Endothelial cell (in vitro differentiated cells): ENCODE data around the gene UGT1A5. TPM values are rescaled to one million over a fixed set of nuclear protein-coding genes. Genes with fewer than 3 reads are reported as not detected.
"Not testable (repeated sequence)": the region's sequence is repeated elsewhere in the genome, so short reads cannot be mapped to it uniquely, and the experiment has no call there.

Source experiments
- DNase-seq: peaks from one replicate; pipeline ENCODE4 v3.0.0; 2021; ENCODE audit warnings: low spot score
- H3K27ac Mint-ChIP-seq: one replicate; pipeline ENCODE4 v1.8.0; 2021; ENCODE audit warnings: mixed read lengths, inconsistent platforms; ENCODE audit not compliant: unreplicated experiment
- H3K27me3 Mint-ChIP-seq: one replicate; pipeline ENCODE4 v1.8.0; 2021; ENCODE audit warnings: mild to moderate bottlenecking, moderate library complexity, mixed read lengths, inconsistent platforms; ENCODE audit not compliant: unreplicated experiment
- H3K36me3 Mint-ChIP-seq: one replicate; pipeline ENCODE4 v1.8.0; 2021; ENCODE audit warnings: mild to moderate bottlenecking, low read depth, mixed read lengths, inconsistent platforms; ENCODE audit not compliant: unreplicated experiment
- H3K4me1 Mint-ChIP-seq: one replicate; pipeline ENCODE4 v1.8.0; 2021; ENCODE audit warnings: mild to moderate bottlenecking, mixed read lengths, inconsistent platforms; ENCODE audit not compliant: unreplicated experiment
- H3K4me3 Mint-ChIP-seq: one replicate; pipeline ENCODE4 v1.8.0; 2021; ENCODE audit warnings: mild to moderate bottlenecking, mixed read lengths, inconsistent platforms; ENCODE audit not compliant: unreplicated experiment
- H3K9me3 Mint-ChIP-seq: one replicate; pipeline ENCODE4 v1.8.0; 2021; ENCODE audit warnings: mixed read lengths, inconsistent platforms; ENCODE audit not compliant: unreplicated experiment
- total RNA-seq: library from RNA; stranded (reverse); fragmentation: NEBNext Ultra II Directional; extraction: Animal tissue kit (Norgen Biotek cat#: 25700); gene quantifications from one replicate; pipeline ENCODE4 v1.2.1, GENCODE V29; 2021; ENCODE audit not compliant: unreplicated experiment
- TF ChIP-seq, protein P1 (sequence below): fragments of 200-600 bp; sonication (generic); IDR thresholded peaks from one replicate; pipeline ENCODE4 v1.5.0; 2021; ENCODE audit warnings: antibody characterized with exemption; ENCODE audit not compliant: unreplicated experiment

UGT1A5 gene
- total RNA-seq, 1 donor from 2014 or later: not detected

DNA sequence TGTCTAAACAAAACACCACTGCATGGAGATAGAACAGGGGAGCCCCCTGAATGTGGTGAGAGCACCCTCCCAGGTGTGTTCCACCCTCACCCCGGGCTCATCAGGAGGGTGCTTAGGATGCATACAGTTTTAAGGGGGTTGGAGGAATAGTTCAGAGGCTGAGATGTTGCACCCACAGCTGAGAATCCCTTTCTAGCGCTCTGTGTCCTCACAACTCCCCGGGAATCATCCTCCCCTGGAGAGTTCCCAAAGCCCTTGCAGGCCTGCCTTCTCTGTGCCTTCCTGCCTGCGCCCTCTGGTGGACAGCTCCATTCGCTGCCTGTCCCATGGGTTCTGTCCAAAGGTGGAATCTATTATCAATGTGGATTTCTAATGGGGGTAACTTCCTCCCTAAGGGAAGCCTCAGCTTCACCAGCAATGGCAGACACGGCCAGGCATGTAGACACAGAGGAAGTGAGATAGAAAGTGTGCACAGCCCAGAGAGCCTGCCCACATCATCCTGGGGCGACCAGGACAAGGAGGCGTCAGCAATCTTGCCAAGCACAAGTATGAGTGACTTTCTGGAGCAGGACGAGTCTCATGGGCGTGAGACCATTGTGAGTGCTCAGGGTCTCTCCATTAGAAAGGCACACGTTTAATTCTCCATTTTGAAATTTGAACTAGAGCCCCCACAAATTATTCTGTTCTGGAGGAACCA is 1.2 kb upstream of the UGT1A5 start:
- DNase-seq: peak; percentile 89
- H3K27me3 Mint-ChIP-seq: no peaks in the 10 kb centered on the region
- TF ChIP-seq, protein P1, sequence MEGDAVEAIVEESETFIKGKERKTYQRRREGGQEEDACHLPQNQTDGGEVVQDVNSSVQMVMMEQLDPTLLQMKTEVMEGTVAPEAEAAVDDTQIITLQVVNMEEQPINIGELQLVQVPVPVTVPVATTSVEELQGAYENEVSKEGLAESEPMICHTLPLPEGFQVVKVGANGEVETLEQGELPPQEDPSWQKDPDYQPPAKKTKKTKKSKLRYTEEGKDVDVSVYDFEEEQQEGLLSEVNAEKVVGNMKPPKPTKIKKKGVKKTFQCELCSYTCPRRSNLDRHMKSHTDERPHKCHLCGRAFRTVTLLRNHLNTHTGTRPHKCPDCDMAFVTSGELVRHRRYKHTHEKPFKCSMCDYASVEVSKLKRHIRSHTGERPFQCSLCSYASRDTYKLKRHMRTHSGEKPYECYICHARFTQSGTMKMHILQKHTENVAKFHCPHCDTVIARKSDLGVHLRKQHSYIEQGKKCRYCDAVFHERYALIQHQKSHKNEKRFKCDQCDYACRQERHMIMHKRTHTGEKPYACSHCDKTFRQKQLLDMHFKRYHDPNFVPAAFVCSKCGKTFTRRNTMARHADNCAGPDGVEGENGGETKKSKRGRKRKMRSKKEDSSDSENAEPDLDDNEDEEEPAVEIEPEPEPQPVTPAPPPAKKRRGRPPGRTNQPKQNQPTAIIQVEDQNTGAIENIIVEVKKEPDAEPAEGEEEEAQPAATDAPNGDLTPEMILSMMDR: peak; percentile 85
- H3K9me3 Mint-ChIP-seq: no peaks in the 10 kb centered on the region
- H3K4me1 Mint-ChIP-seq: no peaks in the 10 kb centered on the region
- H3K4me3 Mint-ChIP-seq: no peak overlapping the region
- no peaks in the 10 kb centered on the region for H3K36me3 Mint-ChIP-seq
- H3K27ac Mint-ChIP-seq: no peak overlapping the region

GRCh38 chr2:233713262-233713615 is 532 bp downstream of the UGT1A5 start:
- Mint-ChIP-seq H3K27me3 (peaks cover 2% of the 10 kb centered on the region), H3K27ac (no peak overlapping the region), H3K36me3 (no peaks in the 10 kb centered on the region), H3K4me1 (no peaks in the 10 kb centered on the region), H3K4me3 (no peak overlapping the region), H3K9me3 (no peaks in the 10 kb centered on the region)
- TF ChIP-seq, protein P1: no peak
- DNase-seq: no peak

GRCh38 chr2:233714121-233714520 is 1.4 kb downstream of the UGT1A5 start:
- Mint-ChIP-seq H3K9me3 (no peaks in the 10 kb centered on the region), H3K4me1 (no peaks in the 10 kb centered on the region), H3K36me3 (no peaks in the 10 kb centered on the region), H3K27ac (no peak overlapping the region), H3K4me3 (no peak overlapping the region), H3K27me3 (peaks cover 3% of the 10 kb centered on the region)
- TF ChIP-seq, protein P1: no peak
- DNase-seq: no peak

DNA sequence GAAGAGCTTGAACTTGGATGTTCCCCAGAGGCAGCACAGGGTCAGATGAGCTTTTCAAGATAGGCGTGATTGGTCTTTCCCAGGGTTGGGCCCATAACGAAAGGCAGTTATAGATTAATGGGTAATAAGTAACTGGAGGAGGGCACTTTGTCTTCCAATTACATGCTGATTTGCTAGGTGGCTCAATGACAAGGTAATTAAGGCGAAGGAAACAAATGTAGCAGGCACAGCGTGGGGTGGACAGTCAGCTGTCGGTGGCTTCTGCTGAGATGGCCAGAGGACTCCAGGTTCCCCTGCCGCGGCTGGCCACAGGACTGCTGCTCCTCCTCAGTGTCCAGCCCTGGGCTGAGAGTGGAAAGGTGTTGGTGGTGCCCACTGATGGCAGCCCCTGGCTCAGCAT is 5.8 kb downstream of the UGT1A5 start, which contains the start of gene UGT1A4:
Gene UGT1A4, plus strand, starts transcription at position 185 of the 400 bp plus-strand sequence. Its CDS starts 85 bp downstream, at position 270.
- no peak for DNase-seq
- Mint-ChIP-seq H3K9me3 (no peaks in the 10 kb centered on the region), H3K36me3 (no peaks in the 10 kb centered on the region), H3K4me1 (no peaks in the 10 kb centered on the region), H3K27ac (no peak within 1 kb of the TSS), H3K27me3 (peaks cover 3% of the 10 kb centered on the region), H3K4me3 (no peak within 1 kb of the TSS)
- TF ChIP-seq, protein P1: no peak

DNA sequence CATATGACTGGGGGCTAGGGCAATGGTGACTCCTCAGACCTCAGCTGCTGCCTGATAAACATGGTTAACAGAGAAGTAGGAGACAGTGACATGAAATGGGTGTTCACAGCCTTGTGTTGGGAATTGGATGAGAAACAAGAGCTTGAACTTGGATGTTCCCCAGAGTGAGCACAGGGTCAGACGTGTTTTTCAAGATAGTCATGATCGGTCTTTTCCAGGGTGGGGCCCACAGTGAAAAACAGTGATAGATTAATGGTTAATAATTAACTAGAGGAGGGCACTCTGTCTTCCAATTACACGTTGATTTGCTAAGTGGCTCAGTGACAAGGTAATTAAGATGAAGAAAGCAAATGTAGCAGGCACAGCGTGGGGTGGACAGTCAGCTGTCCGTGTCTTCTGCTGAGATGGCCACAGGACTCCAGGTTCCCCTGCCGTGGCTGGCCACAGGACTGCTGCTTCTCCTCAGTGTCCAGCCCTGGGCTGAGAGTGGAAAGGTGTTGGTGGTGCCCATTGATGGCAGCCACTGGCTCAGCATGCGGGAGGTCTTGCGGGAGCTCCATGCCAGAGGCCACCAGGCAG is 16.1 kb downstream of the UGT1A5 start, which contains the start of gene UGT1A3:
Gene UGT1A3, plus strand, starts transcription at position 320 of the 579 bp plus-strand sequence. Its CDS starts 85 bp downstream, at position 405.
- H3K4me1 Mint-ChIP-seq: no peaks in the 10 kb centered on the region
- TF ChIP-seq, protein P1: no peak
- no peaks in the 10 kb centered on the region for H3K9me3 Mint-ChIP-seq
- H3K4me3 Mint-ChIP-seq: no peak within 1 kb of the TSS
- no peak within 1 kb of the TSS for H3K27ac Mint-ChIP-seq
- no peak for DNase-seq
- no peaks in the 10 kb centered on the region for H3K36me3 Mint-ChIP-seq
- no peaks in the 10 kb centered on the region for H3K27me3 Mint-ChIP-seq

GRCh38 chr2:233736868-233737653 is 24.4 kb downstream of the UGT1A5 start:
- H3K4me3 Mint-ChIP-seq, H3K27ac Mint-ChIP-seq, H3K4me1 Mint-ChIP-seq, H3K9me3 Mint-ChIP-seq, H3K36me3 Mint-ChIP-seq, H3K27me3 Mint-ChIP-seq, DNase-seq: not testable (repeated sequence)
